ENCODE measurements around the gene DENND1C.
A peak's percentile ranks its signal among the peaks of the same experiment; 100 is the strongest.

The DENND1C gene, protein sequence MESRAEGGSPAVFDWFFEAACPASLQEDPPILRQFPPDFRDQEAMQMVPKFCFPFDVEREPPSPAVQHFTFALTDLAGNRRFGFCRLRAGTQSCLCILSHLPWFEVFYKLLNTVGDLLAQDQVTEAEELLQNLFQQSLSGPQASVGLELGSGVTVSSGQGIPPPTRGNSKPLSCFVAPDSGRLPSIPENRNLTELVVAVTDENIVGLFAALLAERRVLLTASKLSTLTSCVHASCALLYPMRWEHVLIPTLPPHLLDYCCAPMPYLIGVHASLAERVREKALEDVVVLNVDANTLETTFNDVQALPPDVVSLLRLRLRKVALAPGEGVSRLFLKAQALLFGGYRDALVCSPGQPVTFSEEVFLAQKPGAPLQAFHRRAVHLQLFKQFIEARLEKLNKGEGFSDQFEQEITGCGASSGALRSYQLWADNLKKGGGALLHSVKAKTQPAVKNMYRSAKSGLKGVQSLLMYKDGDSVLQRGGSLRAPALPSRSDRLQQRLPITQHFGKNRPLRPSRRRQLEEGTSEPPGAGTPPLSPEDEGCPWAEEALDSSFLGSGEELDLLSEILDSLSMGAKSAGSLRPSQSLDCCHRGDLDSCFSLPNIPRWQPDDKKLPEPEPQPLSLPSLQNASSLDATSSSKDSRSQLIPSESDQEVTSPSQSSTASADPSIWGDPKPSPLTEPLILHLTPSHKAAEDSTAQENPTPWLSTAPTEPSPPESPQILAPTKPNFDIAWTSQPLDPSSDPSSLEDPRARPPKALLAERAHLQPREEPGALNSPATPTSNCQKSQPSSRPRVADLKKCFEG

DNA sequence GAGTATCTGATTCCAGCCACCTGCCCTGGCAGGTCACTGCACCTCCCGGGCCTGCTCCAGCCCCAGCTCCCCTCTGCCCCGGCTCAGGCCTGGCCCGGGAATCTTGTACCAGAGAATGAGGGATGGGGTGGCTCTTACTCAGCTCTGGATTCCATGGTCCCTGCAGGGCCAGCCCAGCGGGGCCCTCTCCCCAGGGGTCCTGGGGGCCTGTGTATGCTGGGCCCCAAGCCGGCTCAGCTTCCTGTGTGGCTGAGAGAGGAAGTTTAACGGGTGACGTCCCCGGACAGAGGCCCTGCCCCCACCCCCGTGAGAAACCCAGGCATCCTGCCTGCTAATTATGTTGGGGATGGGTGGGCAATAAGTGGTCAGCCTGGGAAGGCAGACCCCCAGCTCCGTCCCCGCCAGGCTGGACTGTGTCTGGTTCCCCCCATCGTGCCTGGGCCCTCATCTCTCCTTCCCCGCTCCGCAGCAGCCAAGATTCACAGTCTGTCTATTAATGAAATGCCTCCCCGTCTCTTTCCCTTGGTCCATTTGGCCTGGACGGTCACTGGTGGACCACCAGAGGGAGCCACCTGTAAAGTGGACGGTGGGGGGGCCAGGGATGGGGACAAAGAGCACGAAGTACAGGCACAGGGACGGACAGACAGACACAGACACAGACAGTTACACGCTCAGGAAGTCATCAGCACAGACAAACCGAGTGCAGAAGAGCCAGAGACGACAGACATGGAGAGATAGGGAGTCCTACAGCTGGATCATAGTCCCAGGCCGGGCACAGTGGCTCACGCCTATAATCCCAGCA lies at the start of gene DENND1C:
TSS of gene DENND1C (minus strand) at position 247 of the 802 bp plus-strand sequence. CDS start at position 155, 92 bp downstream.
- DNase-seq (ENCODE audit: low read depth in 2 of 2, low spot score in 1 of 2), result peak; percentile 33 to 50

DNA sequence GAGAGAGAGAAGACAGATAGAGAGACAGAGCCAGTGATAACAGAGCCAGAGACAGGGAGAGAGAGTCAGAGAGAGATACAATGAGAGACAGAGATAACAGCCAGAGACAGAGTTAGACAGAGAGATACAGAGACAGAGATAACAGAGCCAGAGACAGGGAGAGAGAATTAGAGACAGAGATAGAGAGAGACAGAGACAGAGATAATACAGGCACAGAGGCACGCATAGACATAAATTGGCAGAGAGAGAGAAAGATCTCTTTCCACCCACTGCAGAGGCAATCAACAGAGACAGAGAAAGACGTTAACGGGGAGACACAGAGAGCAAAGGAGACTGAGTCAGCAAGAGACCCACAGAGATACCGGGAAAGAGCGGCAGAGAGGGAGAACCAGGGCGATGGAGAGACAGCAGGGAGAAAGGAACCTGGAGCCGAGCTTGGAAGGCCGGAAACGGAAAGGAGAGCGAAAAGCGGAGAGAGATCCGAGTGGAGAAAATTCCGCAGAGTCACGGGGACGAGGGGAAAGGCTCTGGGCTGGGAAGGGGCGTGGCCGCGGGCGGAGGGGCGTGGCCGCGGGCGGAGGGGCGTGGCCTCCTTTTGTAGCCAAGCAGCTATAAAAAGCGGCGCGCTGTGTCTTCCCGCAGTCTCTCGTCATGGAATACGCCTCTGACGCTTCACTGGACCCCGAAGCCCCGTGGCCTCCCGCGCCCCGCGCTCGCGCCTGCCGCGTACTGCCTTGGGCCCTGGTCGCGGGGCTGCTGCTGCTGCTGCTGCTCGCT lies 49.0 kb upstream of the DENND1C start, which contains the start of gene TNFSF9:
TSS of gene TNFSF9 (plus strand) at position 641 of the 777 bp plus-strand sequence. CDS start at position 652, 11 bp downstream.
- peak; percentile 70 to 73 for DNase-seq (ENCODE audit: low read depth in 2 of 2, low spot score in 1 of 2)

DNA sequence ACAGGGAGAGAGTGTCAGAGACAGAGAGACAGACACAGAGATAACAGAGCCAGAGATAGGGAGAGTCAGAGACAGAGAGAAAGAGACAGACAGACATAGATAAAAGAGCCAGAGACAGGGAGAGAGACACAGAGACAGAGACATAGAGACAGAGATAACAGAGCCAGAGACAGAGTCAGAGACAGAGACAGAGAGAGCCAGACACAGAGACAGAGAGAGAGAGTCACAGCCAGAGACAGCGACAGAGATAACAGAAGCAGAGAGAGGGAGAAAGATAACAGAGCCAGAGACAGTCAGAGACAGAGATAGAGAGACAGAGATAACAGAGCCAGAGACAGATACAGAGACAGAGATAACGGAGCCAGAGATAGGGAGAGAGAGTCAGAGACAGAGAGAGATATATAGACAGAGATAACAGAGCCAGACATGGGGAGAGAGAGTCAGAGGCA lies 48.4 kb upstream of the DENND1C start:
- DNase-seq (ENCODE audit: low read depth in 2 of 2, low spot score in 1 of 2), result no peak

DNA sequence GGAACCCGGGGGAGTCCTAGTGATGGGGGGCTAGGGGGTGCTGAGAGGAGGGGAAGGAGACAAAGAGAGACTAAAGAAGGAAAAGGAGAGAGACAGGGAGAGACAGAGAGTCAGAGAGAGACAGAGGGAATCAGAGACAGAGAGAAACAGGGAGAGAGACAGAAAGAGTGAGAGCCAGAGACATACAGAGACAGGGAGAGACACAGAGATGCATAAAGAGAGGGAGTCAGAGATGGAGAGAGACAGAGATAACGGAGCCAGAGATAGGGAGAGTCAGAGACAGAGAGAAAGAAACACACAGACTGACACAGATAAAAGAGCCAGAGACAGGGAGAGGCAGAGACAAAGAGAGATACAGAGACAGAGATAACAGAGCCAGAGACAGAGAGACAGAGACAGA lies 47.8 kb upstream of the DENND1C start:
- no peak for DNase-seq (ENCODE audit: low read depth in 2 of 2, low spot score in 1 of 2)

DNA sequence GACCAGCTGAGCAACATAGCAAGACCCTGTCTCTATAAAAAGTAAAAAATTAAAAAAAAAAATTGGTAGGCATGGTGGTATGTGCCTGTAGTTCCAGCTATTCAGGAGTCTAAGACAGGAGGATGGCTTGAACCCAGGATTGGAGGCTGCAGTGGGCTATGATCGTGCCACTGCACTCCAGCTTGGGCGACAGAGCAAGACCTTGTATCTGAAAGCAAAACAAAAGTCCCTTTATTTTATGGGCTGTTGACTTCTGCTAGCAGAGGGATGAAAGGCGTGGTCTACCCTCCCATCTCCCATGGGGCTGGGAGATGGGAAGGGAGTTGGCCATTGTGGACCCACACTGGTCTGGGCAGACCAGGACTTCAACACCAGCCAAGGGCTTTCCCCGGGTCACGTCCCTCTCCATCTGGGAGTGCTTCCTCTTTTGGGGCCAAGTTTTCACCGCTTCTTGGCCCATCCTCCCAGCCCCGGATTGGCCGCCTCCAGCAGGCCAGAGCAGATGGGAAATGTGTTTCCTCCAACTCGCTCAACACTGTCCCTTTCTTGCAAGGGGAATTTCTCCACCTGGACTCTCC lies 47.0 kb upstream of the DENND1C start:
- no peak for DNase-seq (ENCODE audit: low read depth in 2 of 2, low spot score in 1 of 2)

DNA sequence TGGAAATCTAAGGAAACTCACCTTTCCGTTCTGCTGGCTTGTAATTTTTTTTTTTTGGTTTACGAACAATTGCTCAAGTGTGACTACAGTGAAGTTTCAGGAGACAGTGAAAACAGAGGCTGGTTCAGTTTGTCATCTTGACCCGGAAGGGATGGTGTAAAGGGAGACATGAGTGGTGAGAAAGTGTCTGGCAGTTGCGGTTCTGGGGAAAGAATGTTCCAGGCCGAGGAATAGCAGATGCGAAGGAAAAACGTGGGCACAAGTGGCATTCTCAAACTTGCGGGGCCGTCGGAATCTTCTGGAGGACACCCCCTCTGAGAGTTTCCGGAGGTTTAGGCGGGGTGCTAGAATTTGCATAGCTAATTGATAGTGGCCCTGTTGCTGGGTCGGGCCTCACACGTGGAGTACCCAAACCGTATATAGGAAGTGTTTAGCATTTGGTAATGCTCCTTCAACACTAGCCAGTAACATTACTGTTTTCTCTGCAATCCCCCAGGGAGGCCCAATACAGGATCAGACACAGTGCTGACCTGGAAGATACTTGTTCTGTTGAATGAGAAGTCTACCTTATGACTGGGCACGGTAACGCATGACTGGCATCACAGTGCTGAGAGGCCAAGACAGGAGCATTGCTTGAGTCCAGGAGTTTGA lies 46.4 kb upstream of the DENND1C start:
- DNase-seq (ENCODE audit: low read depth in 2 of 2, low spot score in 1 of 2), result no peak

DNA sequence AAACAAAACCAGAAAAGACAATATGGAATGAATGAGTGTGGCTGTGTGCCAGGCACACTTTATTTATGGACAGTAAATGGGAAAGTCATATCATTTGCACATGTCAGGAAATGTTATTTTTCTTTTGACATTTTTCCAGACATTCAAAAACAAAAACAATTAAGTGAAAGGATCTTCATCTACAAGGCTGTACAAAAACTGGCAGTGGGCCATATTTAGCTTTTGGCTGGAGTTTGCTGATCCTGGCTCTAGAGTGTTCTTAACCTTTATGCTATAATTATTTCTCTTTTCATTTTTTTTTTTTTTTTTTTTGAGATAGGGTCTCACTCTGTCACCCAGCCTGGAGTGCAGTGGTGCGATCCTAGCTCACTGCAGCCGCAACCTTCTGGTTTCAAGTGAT lies 42.7 kb upstream of the DENND1C start:
- DNase-seq (ENCODE audit: low read depth in 2 of 2, low spot score in 1 of 2), result no peak

DNA sequence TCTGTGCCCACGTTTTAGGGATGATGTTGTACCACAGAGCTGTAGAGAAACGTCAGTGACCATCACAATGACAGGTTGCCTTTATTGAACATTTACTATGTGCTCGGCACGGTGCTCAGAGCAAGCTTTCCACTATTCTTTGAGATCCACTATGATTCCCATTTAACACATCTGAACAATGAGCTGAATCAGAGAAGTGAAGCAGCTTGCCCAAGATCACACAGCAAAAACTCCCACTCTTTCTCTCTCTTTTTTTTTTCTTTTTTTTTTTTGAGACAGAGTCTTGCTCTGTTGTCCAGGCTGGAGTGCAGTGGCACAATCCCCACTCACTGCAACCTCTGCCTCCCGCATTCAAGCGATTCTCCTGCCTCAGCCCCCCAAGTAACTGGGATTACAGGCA lies 41.1 kb upstream of the DENND1C start:
- no peak for DNase-seq (ENCODE audit: low read depth in 2 of 2, low spot score in 1 of 2)

DNA sequence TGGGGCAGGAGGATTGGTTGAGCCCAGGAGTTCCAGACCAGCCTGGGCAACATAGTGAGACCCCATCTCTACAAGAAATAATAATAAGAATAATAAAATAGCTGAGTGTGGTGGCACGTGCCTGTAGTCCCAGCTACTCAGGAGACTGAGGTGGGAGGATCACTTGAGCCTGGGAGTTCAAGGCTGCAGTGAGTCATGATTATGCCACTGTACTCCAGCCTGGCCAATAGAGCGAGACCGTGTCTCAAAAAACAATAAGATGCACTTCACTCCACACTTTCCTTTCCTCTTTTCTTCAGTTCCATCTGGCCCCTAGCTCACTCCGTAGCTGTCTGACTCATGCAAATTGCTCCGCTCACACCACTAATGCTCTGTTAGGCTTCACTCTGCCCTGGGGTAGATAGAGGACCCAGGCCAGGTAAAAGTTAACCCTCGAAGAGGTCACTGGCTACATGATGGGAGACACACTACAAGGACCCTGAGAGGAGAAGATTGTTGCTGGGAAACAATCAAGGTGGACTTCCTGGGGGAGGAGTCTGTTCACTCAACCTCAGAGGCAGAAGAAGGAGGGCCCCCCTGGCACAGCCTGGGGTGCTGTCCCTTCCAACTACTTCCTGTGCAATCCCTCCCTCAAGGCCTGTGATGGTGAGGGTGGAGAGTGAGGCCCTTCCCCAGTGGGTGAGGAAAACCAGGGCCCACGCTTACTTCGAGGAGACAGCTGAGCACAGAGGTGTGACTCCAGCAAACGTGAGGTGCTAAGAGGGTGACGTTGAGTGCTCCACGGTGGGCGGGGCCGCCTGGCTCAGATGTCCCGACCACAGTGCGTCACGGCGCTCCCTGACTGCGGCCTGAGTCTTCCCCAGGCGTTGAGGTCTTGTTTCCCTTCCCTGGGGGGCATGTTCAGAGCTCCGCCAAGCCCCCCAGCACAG lies 40.4 kb upstream of the DENND1C start:
- DNase-seq (ENCODE audit: low read depth in 2 of 2, low spot score in 1 of 2), result peak; percentile 37 to 68

DNA sequence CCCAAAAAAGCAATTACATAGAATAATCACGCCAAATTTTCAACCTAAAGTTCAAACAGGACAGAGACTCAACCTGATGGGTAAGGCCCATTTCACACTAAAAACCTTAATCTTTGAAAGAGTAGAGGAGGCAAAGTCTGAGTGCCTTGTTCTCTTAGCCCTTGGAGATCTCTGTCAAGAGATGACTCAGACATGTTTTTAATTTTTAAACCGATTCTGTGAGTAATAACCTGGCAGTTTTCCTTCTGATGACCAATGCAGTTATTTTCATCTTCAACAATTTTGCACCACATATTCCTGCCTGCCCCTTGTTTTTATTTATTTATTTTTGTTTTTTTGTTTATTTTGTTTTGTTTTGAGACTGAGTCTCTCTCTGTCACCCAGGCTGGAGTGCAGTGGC lies 37.7 kb upstream of the DENND1C start:
- no peak for DNase-seq (ENCODE audit: low read depth in 2 of 2, low spot score in 1 of 2)

DNA sequence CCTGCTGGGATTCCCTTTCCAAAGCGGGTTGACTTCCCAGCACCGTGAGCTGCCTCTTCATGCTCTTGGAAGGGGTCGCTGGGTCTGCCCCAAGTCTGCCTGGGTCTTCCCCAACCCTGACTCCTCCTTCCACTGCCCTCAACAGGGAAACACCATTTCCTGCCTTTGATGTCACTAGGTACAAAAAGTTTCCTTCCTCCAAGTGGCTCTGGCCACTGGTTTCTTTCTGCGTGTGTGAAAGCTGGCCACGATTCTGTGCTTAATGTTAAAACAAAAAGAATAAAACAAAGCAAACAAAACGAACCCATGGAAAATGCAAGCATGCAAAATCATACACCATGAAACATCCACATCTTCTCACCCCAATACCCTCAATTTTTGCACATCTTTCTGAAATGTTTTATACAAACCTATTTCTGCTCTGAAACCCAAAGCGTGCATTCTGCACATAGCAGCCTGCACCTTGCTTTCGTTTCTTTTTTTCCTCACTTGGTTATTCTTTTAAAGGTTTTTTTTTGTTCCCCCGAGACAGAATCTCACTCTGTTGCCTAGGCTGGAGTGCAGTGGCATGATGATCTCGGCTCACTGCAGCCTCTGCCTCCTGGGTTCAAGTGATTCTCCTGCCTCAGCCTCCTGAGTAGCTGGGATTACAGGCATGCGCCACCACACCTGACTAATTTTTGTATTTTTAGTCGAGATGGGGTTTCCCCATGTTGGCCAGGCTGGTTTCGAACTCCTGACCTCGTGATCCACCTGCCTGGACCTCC lies 36.7 kb upstream of the DENND1C start:
- DNase-seq (ENCODE audit: low read depth in 2 of 2, low spot score in 1 of 2), result no peak

DNA sequence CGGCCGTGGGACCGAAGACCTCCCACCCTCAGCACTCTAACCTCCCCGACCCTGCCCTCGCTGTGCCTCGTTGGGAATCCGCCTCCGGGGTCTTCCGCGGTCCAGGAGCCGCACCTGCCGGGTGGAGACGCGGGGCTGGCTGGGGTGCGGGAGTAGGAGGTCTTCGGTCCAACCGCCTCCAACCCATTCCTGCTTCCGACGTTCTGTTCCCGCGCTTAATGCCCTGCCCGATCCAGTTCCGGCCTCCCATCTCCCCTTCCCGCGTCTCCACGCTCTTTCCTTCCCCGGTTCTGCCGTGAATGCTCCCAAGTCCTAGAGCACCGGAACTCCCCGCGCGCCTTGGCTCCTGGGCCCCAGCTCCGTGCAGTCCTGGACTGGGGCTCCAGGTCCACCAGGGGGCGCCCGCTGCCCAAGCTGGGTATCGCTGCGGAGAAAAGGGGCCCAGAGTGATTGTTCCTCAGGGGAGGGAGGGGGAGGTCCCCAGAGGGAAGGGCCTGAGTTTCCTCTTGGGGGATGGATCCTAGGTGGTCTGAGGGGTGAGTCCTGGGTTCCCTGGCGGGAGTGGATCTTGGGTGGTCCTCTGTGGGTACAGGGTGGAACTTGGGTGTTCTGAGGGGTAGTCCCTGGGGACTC lies 35.2 kb upstream of the DENND1C start:
- DNase-seq (ENCODE audit: low read depth in 2 of 2, low spot score in 1 of 2), result peak; percentile 75 to 95

DNA sequence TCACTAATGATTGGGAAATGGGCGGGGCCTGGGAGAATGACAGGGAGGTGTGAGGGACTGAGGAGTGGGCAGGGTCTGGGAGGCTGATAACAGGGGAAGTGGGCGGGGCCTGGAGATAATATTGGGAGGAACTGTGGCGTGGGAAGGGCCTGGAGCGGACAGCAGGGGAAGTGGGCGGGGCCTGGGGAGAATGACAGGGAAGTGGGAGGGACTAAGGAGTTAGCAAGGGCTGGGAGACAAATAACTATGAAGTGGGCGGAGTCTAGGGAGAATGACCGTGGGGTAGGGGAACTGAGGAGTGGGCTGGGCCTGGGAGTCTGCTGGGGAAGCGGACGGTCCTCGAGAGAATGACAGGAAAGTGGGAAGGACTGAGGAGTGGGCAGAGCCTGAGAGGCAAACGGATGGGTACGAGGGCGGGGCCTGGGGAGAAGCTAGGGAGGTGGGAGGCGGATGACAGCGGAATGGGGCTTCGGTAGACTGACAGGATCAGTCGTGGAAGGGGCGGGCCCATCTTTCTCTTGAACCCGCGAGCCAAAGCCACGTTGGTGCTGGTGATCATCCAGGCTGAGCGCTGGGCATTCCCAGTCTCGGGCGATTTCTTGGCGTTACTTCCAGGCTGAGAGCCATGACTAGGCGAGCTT lies 34.6 kb upstream of the DENND1C start:
- DNase-seq (ENCODE audit: low read depth in 2 of 2, low spot score in 1 of 2), result peak; percentile 23 to 36

DNA sequence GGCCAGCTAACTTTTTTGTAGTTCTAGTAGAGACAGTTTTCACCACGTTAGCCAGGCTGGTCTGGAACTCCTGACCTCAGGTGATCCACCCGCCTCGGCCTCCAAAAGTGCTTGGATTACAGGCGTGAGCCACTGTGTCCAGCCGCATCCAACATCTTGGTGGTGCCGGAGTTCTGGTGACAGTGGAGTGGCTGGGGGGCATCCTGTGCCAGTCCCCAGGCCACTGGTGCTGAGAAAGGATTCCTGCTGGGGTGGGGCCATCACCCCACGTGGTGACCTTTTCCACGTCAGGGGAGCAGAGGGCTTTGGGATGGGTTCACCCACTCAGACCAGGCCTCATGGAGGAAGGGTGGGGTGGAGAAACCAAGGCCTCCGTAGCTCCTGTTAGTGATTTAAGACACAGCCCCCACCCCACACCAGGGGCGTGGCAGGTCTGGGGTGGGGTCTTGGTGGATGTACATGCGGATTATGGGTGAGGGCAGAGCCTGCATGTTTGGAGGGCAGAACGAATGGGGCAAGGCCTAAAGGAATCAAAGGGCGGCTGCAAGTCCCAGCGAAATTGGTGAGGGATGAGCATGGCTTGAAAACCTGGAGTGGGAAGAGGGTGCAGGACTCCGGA lies 33.4 kb upstream of the DENND1C start:
- no peak for DNase-seq (ENCODE audit: low read depth in 2 of 2, low spot score in 1 of 2)

DNA sequence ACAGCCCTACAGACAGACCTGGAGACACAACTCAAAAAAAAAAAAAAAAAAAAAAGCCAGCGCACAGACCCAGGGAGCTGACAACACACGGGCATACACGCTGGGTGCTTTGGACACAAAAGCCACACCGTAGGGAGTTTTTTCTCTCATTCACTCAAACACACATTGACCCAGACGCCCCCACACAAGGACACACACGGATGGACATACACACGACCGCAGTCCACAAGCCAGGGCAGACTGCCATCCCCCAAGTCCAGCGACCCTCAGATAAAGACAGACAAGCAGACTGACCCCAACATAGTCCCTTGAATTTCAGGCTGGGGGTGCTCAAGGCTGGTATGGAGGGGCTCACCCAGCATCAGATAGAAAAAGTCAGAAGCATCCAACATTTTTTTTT lies 32.5 kb upstream of the DENND1C start:
- no peak for DNase-seq (ENCODE audit: low read depth in 2 of 2, low spot score in 1 of 2)

DNA sequence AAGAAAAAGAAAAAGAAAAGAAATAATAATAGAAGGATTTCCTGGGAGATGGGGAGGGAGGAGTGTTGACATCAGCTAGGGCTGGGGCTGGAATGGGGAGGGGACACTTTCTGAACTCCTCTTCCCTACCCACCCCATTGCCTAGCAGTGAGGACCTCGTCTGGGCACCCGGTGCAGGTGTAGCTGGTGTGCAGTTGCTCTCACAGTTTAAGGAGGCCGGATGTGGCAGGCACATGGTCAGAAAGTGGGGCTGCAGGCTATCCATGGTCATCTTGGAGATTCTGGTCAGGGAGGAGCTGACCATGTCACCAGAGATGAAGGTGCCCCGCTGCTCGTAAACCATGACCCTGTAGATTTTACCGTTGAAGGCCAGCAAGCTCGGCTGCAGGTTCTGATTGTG lies 29.0 kb upstream of the DENND1C start:
- DNase-seq (ENCODE audit: low read depth in 2 of 2, low spot score in 1 of 2), result no peak

Data from stimulated activated CD8-positive, alpha-beta memory T cell treated with anti-CD3 and anti-CD28 coated beads, Interleukin-4, amount 100 ng/mL, for 4 hours (primary cell).